Smooth muscle cell (in vitro differentiated cells): Measurements from ENCODE around the gene SMARCC2. TPM values are rescaled to one million over a fixed set of nuclear protein-coding genes. Genes with fewer than 3 reads are reported as not detected.

Experiments used
- DNase-seq: peaks from one replicate; lab custom pipeline; 2025; ENCODE audit not compliant: unreplicated experiment; lab: John Stamatoyannopoulos, UW
- H2AFZ ChIP-seq: fragments of 200-600 bp; sonication (generic); 2 replicates; pipeline ENCODE4 v1.6.0; 2016; ENCODE audit warnings: antibody characterized with exemption, low read depth, mild to moderate bottlenecking
- H3F3A ChIP-seq: fragments of 200-600 bp; sonication (generic); 2 replicates; pipeline ENCODE4 v1.6.0; 2017; ENCODE audit warnings: antibody characterized with exemption, low read depth
- H3K27ac ChIP-seq: fragments of 200-600 bp; sonication (generic); 2 replicates; pipeline ENCODE4 v1.5.1; 2016; ENCODE audit warnings: low read depth, mild to moderate bottlenecking
- H3K27me3 ChIP-seq: fragments of 200-600 bp; sonication (generic); 2 replicates; pipeline ENCODE4 v1.6.1; 2016; ENCODE audit warnings: low read depth, mild to moderate bottlenecking
- H3K36me3 ChIP-seq: fragments of 200-600 bp; sonication (generic); 2 replicates; pipeline ENCODE4 v1.5.1; 2016; ENCODE audit warnings: low read depth
- H3K4me1 ChIP-seq: fragments of 200-600 bp; sonication (generic); 2 replicates; pipeline ENCODE4 v1.5.1; 2016; ENCODE audit warnings: low read depth
- H3K4me2 ChIP-seq: fragments of 200-600 bp; sonication (generic); 2 replicates; pipeline ENCODE4 v1.6.0; 2016; ENCODE audit warnings: mild to moderate bottlenecking
- H3K4me3 ChIP-seq: fragments of 200-600 bp; sonication (generic); 2 replicates; pipeline ENCODE4 v1.5.1; 2016; ENCODE audit warnings: mild to moderate bottlenecking
- H3K79me2 ChIP-seq: fragments of 200-600 bp; sonication (generic); 2 replicates; pipeline ENCODE4 v1.6.0; 2016; ENCODE audit warnings: low read depth, mild to moderate bottlenecking
- H3K9ac ChIP-seq: fragments of 200-600 bp; sonication (generic); 2 replicates; pipeline ENCODE4 v1.6.0; 2016; ENCODE audit warnings: low read depth
- H3K9me3 ChIP-seq: fragments of 200-600 bp; sonication (generic); replicated peaks from 2 replicates; pipeline ENCODE4 v1.5.1; 2016; ENCODE audit warnings: low read depth
- H4K20me1 ChIP-seq: fragments of 200-600 bp; sonication (generic); 2 replicates; pipeline ENCODE4 v1.6.0; 2016; ENCODE audit warnings: low read depth
- WGBS: methylation state at CpG from one replicate; pipeline ENCODE4 v1.1.7; 2016; ENCODE audit warnings: low lambda C conversion rate; 5-methylcytosine and 5-hydroxymethylcytosine counted together
- polyA plus RNA-seq: library from polyadenylated mRNA; unstranded; fragments of >200 nt; fragmentation: Nextera tagmentation; extraction: Ambion mirVana; gene quantifications from 2 replicates; pipeline ENCODE4 v1.2.1, GENCODE V29; 2016
- total RNA-seq: library from RNA; depleted of rRNA; stranded (reverse); fragments of >200 nt; gene quantifications from 2 replicates; pipeline ENCODE4 v1.2.3, GENCODE V29; 2014
- TF ChIP-seq, protein P1 (sequence below): fragments of 200-600 bp; sonication (generic); IDR thresholded peaks from 2 replicates; pipeline ENCODE4 v1.5.1; 2017; ENCODE audit warnings: borderline replicate concordance, mild to moderate bottlenecking, antibody characterized with exemption; ENCODE audit not compliant: insufficient read depth, poor library complexity, severe bottlenecking

The SMARCC2 gene
- total and polyA plus RNA-seq, 2 experiments from 2014 or later: 32.2 to 43.8 TPM

DNA sequence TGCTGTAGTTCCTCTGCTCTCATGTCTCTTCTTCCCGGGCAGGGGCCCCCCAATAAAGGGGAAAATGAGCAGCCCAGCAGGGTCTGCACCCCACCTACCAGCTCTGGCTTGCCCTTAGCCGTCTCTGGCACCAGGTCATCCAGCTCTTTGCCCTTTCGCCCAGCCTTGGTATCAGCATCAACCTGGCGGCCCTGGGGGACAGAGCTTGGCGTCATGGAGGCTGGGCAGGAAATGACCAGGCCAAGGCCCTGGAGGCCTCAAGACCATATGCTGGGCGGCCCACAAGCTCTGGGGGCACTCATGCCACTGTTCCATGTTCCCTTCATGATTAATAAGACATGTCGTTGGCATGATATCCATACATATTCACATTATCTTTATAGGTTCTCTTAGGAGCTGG lies 16.4 kb downstream of the SMARCC2 start:
- Histone ChIP-seq H3K4me1 (no peaks in the 10 kb centered on the region), H4K20me1 (no peaks in the 10 kb centered on the region), H3K36me3 (peaks cover 18% of the 10 kb centered on the region), H3K4me3 (no peak overlapping the region), H3K27me3 (no peaks in the 10 kb centered on the region), H3K27ac (no peak overlapping the region), H3K9me3 (no peaks in the 10 kb centered on the region), H3F3A (no peaks in the 10 kb centered on the region), H2AFZ (no peak overlapping the region), H3K9ac (no peak overlapping the region), H3K79me2 (no peaks in the 10 kb centered on the region), H3K4me2 (no peak overlapping the region)
- no peak for DNase-seq
- 99% methylated on average over 7 of the region's 7 CpGs for WGBS
- TF ChIP-seq, protein P1, sequence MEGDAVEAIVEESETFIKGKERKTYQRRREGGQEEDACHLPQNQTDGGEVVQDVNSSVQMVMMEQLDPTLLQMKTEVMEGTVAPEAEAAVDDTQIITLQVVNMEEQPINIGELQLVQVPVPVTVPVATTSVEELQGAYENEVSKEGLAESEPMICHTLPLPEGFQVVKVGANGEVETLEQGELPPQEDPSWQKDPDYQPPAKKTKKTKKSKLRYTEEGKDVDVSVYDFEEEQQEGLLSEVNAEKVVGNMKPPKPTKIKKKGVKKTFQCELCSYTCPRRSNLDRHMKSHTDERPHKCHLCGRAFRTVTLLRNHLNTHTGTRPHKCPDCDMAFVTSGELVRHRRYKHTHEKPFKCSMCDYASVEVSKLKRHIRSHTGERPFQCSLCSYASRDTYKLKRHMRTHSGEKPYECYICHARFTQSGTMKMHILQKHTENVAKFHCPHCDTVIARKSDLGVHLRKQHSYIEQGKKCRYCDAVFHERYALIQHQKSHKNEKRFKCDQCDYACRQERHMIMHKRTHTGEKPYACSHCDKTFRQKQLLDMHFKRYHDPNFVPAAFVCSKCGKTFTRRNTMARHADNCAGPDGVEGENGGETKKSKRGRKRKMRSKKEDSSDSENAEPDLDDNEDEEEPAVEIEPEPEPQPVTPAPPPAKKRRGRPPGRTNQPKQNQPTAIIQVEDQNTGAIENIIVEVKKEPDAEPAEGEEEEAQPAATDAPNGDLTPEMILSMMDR: no peak

DNA sequence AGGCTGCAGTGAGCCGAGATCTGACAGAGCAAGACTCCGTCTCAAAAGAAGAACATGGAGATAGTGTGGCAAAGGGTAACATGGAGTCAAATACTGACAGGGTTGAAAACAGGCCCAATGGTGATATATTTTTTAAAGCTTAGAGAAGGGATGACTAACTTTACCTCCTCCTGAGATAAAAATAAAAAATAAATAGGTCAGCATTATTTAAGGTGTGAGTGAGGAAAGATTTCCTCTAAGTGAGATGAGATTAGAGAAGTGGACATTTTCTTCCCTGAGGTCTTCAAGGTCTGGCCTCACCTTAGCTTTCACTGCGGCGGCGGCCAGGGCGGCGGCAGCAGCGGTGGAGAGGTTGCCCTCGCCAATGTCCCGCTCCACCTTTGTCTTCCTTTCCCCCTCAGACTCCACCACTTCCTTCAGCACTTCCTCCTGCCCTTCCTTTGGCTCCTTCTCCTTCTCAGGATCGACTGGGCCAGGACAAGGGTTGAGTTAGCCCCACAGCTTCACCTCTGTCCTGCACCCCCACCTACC lies 20.0 kb downstream of the SMARCC2 start:
- H3K9ac ChIP-seq: no peak overlapping the region
- no peaks in the 10 kb centered on the region for H3K79me2 ChIP-seq
- no peak for DNase-seq
- no peak overlapping the region for H3K27ac ChIP-seq
- no peaks in the 10 kb centered on the region for H4K20me1 ChIP-seq
- no peak overlapping the region for H3K4me3 ChIP-seq
- H2AFZ ChIP-seq: no peak overlapping the region
- TF ChIP-seq, protein P1: no peak
- H3K9me3 ChIP-seq: no peaks in the 10 kb centered on the region
- no peaks in the 10 kb centered on the region for H3K27me3 ChIP-seq
- peaks cover 11% of the 10 kb centered on the region for H3K36me3 ChIP-seq
- H3K4me2 ChIP-seq: no peak overlapping the region
- H3K4me1 ChIP-seq: no peaks in the 10 kb centered on the region
- WGBS: 98% methylated on average over 11 of the region's 11 CpGs
- H3F3A ChIP-seq: peaks cover 7% of the 10 kb centered on the region

DNA sequence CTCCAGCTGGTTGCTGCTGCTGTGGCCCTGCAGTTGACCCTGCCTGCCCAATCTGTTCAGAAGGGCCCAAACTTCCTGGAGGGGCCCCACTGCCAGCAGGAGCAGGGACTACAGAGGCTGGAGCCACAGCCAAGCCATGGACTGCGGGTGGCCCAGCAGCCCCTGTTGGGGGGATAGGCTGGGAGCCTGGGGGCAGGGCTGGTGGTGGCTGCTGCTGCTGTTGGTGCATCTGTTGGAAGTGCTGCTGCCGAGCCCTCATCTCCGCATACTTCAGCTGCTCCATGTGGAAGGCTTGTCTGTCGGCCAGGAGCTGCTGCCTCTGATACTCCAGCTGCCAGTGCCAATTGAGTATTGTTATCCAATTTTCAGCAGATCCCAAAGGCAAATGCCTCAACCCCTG lies 23.9 kb downstream of the SMARCC2 start:
- H3F3A ChIP-seq: peaks cover 42% of the 10 kb centered on the region
- H3K4me3 ChIP-seq: no peak overlapping the region
- H3K9me3 ChIP-seq: no peaks in the 10 kb centered on the region
- DNase-seq: no peak
- no peaks in the 10 kb centered on the region for H3K36me3 ChIP-seq
- H3K79me2 ChIP-seq: peaks cover 7% of the 10 kb centered on the region
- H3K27ac ChIP-seq: no peak overlapping the region
- H3K4me2 ChIP-seq: no peak overlapping the region
- peaks cover 22% of the 10 kb centered on the region for H3K4me1 ChIP-seq
- TF ChIP-seq, protein P1: no peak
- H4K20me1 ChIP-seq: peaks cover 37% of the 10 kb centered on the region
- H2AFZ ChIP-seq: no peak overlapping the region
- no peak overlapping the region for H3K9ac ChIP-seq
- WGBS: 94% methylated on average over 4 of the region's 4 CpGs
- H3K27me3 ChIP-seq: no peaks in the 10 kb centered on the region

DNA sequence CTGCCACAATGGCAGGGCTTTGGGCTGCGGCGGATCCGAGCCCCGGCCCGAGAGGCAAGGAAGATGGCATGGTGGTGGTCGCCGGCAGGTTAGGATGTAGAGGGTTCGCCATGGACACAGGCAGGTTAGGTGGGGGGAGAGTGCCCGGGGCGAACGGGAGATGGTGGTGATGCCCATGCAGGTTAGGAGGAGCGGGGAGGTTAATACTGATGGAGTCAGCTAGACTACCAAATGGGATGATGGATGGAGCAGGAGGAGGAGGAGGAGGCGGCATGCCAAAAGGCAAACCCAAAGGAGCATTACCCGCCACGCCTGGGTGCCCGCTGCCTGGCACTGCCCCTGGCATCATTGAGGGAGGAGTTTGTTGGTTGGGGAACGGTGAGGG lies 24.9 kb downstream of the SMARCC2 start:
- peaks cover 17% of the 10 kb centered on the region for H3K79me2 ChIP-seq
- no peaks in the 10 kb centered on the region for H3K9me3 ChIP-seq
- peaks cover 53% of the 10 kb centered on the region for H3F3A ChIP-seq
- no peak overlapping the region for H3K4me3 ChIP-seq
- no peak overlapping the region for H3K27ac ChIP-seq
- H3K27me3 ChIP-seq: no peaks in the 10 kb centered on the region
- TF ChIP-seq, protein P1: no peak
- H2AFZ ChIP-seq: no peak overlapping the region
- H3K4me1 ChIP-seq: peaks cover 33% of the 10 kb centered on the region
- WGBS: 96% methylated on average over 17 of the region's 17 CpGs
- no peaks in the 10 kb centered on the region for H3K36me3 ChIP-seq
- H4K20me1 ChIP-seq: peaks cover 48% of the 10 kb centered on the region
- no peak for DNase-seq
- no peak overlapping the region for H3K4me2 ChIP-seq
- no peak overlapping the region for H3K9ac ChIP-seq
